ENCODE data around the gene BRI3. TPM values are rescaled to one million over a fixed set of nuclear protein-coding genes. Genes with fewer than 3 reads are reported as not detected.

Gene BRI3
- total RNA-seq, 1 donor from 2014 or later: 101 TPM

Other genes with a start within 250 kb of the BRI3 start
- gene LMTK2, start 174.8 kb upstream of the BRI3 start, total RNA-seq: 7.1 and 7.3 TPM in 2 replicates
- gene BHLHA15, start 70.2 kb upstream of the BRI3 start, total RNA-seq: not detected in 2 replicates
- gene TECPR1, start 29.5 kb upstream of the BRI3 start, total RNA-seq: 62.5 and 108 TPM in 2 replicates
- gene BAIAP2L1, start 119.4 kb downstream of the BRI3 start, total RNA-seq: 19.7 and 21.3 TPM in 2 replicates

All from myocyte (in vitro differentiated cells).